ENCODE measurements around the gene ANKIB1.

DNA sequence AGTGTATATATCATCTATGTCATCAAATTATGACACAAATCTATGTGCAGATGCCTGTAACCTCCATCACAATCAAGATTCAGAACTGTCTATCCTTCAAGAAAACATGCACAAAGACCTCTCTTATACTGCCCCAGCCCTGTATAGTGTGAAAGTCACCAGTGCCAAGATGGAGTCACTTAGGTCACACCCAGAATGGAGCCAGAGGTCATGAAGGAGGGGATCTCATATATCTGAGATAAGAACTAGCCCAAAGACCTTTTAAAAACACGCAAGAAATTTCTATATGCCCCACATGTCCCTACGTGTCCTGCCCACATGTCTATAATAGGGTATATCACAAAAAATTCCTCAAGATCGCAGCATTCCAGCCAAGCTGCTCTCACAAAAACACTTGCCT lies 181.4 kb downstream of the ANKIB1 start:
- TF ChIP-seq, protein P1, sequence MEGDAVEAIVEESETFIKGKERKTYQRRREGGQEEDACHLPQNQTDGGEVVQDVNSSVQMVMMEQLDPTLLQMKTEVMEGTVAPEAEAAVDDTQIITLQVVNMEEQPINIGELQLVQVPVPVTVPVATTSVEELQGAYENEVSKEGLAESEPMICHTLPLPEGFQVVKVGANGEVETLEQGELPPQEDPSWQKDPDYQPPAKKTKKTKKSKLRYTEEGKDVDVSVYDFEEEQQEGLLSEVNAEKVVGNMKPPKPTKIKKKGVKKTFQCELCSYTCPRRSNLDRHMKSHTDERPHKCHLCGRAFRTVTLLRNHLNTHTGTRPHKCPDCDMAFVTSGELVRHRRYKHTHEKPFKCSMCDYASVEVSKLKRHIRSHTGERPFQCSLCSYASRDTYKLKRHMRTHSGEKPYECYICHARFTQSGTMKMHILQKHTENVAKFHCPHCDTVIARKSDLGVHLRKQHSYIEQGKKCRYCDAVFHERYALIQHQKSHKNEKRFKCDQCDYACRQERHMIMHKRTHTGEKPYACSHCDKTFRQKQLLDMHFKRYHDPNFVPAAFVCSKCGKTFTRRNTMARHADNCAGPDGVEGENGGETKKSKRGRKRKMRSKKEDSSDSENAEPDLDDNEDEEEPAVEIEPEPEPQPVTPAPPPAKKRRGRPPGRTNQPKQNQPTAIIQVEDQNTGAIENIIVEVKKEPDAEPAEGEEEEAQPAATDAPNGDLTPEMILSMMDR (IDR thresholded peaks at IDR 0.05) = no peak
- TF ChIP-seq POLR2A (IDR thresholded peaks at IDR 0.05) = no peak
